Measurements from ENCODE around the gene KAT8.
"Not testable (repeated sequence)": the region's sequence is repeated elsewhere in the genome, so short reads cannot be mapped to it uniquely, and the experiment has no call there.

KAT8 gene

DNA sequence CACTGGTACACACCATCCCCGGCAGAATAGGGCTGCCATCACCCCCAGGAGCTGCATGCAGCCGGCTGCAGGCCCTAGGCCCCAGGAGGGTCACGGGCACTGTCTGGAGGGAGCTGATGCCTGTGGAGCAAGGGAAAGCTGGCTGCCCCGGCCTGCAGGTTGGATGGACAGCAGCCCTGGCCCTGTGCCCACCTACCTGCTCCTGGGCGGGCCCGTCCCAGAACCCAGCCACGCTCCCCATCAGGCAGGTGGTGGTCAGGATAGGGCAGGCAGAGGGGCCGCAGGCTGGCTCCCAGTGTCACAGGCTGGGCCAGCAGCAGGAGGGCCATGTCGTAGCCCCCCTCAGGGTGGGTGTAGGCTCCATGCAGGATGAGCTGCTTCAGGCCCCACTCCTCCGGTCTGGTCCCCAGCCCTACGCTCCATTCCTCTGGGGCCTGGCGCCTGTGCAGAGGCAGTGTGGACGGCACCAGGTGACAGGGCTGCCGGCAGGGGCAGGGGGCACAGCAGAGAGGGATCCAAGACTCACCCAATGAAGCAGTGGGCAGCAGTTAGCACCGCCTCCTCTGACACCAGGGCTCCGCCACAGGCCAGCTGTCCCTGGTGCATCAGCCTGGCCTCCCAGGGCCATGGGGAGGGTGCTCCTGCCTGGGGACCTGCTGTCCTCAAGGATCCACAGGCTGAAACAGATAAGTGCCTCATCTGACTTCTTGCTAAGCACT lies 32.7 kb upstream of the KAT8 start:
- no peak for DNase-seq

DNA sequence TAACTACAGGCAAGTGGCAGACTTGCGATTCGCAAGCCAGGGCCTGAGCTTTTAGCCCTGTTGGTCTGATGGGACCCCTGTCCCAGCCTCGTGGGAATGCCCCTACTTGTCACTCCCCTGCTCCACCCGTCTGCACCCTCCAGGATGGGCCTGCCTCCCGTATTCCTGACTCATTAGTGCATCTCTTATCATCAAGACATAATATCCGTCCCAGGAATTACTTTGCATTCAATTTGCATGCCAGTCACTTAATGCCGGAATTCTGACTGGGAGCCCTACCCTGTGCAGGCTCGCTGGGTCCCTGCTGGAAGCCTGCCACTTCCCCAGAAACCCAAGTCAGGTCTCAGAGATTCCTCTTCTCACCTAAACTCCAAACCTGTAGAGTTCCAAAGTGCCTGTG lies 32.1 kb upstream of the KAT8 start:
- DNase-seq, result no peak

DNA sequence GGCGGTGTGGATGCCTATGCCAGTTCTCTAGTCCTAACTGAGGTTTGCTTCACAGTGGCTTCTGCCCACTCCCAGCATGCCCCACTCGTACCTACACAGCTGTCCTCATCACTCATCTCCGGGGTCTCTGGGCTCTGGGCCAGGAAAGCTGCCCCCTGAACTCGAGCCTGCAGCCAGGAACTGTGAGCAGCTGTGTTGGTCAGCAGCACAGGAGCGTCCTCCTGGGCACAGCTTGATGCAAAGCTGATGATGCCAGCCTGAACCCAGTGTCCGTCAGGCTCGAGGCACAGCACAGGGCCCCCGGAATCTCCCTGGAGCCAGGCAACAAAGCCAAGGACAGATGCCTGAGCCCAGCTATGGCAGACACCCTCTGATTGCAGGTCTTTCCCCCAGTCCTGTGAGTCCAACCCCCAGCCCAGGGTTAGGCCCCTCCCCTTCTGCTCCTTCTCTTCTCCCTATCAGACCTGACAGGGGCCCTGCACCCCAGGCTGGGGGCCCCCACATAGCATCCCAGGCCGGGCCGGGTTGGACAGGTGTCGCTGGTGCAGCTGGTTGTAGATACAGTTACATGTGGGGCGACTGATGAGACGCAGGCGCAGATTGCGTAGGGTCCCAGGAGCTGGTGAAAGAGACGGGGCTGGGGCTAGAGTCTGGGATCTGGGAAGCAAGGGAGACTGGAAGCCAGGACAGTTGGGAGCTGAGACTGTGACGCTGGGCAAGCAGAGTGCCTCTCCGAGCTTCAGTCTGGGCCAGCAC lies 31.4 kb upstream of the KAT8 start:
- no peak for DNase-seq

DNA sequence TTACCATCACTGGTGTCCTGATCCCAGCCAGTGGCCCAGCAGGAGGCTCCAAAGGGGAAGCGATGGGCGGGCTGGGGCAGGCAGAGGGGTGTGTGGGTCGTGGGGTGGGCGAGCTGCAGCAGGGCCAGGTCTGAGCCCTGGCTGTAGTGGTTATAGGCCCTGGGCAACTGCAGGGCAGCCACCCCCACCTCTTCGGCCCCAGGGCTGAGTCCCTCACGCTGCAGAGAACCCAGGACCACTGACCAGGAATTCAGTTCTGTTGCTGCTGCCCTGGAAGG lies 30.9 kb upstream of the KAT8 start:
- no peak for DNase-seq

DNA sequence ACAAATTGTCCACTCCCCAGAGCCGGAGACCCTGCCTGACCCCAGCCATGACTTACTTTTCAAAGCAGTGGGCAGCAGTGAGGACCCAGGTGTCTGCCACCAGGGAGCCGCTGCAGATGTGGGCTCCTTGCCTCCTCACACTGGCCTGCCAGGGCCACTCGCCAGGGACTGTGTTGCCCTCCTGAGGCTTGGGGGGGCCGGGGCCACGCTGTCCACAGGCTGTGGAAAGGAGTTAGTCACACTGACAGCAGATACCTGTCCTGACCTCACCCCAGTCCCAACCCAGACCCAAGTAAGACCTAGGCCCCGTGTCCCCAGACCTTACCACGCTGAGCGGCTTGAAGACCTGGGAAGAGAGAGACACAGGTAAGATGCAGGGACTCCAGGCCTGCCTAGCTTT lies 30.0 kb upstream of the KAT8 start:
- no peak for DNase-seq

DNA sequence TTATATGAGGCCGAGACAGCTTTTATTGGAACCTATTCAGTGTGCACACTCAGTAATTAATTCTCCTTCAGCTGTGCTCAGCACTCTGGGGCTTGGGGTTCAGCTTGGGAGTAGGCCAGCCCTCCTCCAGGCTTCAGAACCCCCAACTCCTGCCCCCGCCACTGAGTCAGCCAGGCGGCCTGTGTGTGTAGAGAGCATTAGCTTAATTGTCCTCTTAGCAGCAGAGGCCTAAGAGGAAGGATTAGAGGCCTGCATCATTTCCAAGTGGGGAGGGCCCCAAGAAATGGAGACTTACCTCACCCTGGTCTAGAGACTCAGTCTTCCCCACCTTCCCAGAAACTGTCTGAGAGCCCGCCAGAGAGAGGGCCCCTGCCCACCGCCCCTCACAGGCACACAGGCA lies 29.5 kb upstream of the KAT8 start:
- no peak for DNase-seq

DNA sequence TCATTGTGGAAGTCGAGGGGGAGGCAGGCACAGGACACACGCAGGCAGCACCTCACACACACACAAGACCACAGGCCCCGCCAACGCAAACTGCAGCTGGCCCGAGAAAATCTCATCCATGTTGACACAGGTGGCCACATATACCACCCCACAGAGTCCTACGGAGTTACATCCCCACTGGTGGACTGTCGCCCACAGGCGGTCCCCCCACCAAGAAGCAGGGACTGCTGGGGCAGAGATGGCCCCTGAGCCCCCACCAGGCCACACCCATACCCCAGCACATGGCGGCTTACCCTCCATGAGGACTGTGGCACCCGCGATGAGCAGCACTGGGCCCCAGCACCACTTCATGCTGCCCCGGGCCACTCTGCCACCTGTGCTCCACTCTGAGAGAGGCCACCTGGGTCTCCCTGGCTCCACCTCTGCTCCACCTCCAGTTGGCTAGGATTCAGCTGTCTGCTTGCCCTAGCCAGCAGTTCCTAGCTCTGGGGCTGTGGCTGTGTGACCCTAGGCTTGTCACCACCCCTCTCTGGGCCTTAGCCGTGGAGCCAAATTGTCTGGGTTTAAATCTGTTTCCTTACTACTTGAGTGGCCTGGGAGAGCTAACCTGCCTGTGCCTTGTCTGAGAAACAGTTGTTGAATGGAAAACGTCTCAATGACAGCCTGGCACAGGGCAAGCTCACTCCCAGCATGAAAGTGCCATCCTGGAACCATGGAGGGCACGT lies 28.8 kb upstream of the KAT8 start, which contains the start of gene PRSS53:
PRSS53 (minus strand) TSS at position 485 of the 725 bp plus-strand sequence; CDS start at position 351, 134 bp downstream.
- DNase-seq, result no peak

DNA sequence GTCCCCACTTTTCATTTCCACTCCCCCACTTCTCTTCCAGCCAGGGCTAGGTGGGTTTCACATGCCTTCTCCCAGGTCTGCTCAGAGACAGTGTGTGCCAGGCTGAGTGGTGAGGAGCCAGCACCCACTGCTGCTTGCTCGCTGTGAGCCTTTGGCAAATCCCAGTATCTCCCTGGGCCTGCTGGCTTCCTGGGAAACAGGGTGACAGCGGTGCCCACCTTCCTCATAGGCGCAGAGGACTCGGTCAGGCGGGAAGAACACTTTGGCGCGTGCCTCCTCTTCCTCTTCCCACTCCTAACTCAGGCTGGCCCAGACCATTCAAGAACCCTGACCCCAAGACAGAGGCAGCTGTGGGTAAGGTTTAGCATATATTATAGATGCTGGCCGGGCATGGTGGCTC lies 28.3 kb upstream of the KAT8 start:
- DNase-seq, result no peak

DNA sequence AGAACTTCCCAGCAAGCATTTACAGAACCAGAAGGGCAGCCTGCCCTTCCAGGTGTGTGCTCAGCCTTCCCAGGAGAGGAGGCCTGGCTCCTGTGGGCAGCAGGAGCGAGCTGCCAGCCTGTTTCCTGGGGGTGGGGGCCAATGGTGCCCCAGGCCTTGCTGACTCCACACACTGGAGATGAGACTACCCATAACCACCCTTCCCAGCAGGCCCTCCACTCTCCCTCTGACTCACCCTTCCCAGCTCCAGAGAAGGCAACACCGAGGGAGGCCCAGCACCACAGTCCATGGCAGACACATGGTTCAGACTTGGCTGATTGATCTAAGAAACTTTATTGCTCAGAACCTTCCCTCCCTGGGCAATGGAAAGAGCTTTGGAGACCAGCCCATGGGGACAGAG lies 26.9 kb upstream of the KAT8 start:
- no peak for DNase-seq

DNA sequence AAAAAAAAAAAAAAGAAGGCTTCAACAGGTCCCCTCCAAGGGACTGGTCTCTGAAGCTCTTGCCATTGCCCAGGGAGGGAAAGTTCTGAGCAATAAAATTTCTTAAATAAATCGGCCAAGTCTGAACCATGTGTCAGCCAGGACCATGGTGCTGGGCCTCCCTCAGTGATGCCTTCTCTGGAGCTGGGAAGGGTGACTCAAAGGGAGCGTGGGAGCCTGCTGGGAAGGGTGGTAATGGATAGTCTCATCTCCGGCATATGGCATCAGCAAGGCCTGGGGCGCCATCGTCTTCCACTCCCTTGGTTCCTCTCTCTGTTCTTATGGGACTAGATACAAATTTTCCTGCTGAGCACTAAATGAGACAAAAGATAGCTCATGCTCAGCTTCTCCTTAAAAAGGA lies 25.1 kb upstream of the KAT8 start:
- no peak for DNase-seq

DNA sequence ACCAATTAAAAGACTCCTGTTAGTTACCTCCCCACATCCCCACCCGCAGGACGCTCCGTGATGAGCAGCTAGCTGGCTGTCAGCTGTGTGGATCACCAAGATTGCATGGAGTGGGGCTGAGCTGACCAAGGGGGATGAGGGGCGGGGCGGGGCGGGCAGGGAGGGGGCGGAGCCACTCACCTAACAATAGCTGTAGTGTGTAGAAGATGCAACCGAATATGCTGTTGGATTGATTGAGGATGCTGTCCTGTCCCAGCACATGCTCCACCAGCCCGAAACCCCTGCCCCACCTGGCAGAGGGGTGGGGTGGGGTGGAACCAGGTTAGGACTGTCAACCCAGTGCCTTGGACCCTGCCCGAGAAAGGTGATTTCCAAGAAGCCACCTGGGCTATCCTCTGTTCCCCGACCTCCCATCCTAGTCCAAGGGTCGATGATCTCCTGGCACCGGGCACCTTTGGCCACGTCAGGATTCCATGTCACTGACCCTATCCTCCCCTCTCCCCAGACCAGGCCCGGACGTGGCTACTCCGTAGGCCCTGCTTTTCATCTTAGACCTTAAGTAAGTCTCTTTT lies 24.2 kb upstream of the KAT8 start:
- DNase-seq, result no peak

DNA sequence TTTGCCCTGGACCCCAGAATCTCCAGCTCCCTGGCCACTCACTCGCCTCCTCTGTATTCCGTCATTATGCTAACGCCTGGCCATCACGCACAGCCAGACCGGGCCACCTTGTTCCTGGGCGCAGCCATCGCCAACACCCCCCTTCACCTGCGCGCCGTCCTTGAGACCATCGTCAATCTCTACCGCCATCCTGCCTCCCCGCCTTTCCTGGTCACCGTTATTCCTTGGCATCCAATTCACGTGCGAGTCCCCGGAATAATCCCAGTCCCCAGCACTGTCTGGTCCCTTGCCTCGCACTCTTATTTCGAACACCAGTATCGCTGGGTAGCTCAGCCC lies 23.4 kb upstream of the KAT8 start:
- DNase-seq, result no peak

DNA sequence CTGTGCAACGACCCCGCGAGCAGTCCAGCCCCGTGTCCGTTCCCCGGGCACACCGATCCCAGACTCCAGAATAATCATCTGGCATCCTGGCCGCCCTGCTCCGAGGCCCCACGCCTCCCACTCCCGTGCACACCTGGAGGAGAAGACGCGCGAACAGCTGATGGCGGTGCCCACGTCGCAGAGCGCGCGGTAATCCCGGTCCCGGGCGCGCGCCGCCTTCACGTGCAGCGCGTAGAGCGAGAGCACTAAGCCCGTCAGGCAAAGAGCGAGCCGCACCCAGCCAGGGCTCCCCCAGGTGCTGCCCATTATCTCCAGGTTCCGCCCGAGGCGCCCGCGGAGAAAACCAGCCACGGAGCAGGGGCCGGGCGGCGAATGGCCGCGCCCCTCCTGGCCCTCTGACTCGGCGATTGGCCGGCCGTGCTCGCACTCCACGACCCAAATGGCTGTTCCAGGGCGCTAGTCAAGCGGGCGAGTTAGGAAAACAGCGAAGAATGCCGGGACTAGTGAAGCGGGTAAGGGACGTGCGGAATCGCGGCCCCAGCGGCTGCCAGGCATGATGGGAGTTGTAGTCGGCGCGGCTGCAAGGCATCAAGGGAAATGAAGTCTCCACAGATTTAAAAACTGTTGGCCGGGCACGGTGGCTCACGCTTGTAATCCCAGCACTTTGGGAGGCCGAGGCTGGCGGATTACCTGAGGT lies 22.9 kb upstream of the KAT8 start, which contains the start of gene VKORC1:
VKORC1 (minus strand) TSS at position 374 of the 697 bp plus-strand sequence; CDS start at position 306, 68 bp downstream.
- peak; percentile 94 for DNase-seq

DNA sequence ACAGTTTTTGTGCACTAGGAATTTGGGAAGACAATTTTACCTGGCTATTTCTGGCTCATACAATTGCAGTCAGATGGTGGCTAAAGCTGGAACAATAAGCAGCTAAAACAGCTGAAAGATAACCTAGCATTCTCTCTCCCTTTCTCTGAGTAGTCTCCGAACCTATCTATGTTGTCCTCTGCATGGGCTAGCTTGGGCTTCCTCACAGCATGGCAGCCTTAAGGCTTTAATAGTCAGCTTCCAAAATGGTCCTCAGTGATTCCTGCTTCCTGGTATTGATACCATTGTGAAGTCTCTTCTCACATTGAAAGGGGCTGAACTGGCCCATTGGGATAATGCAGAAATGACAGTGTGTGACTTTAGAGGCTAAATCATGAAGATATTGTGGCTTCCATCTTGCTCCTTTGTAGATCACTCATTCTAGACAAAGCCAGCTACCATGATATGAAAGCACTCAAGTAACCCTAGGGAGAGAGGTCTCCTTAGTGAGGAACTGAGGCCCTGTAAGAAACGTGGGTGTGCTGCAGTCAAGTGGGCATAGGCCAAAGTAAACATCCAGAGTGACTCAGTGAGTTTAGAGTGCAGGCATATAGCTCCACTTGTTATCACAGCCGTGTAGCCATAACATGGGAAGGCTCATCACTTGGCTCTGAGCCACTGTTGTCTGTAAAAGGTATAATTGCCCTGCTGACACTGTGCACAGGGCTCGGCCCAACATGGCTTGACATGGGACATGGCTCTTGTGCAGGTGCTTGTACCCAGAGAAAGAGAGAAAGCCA lies 17.4 kb upstream of the KAT8 start:
- DNase-seq, result no peak

DNA sequence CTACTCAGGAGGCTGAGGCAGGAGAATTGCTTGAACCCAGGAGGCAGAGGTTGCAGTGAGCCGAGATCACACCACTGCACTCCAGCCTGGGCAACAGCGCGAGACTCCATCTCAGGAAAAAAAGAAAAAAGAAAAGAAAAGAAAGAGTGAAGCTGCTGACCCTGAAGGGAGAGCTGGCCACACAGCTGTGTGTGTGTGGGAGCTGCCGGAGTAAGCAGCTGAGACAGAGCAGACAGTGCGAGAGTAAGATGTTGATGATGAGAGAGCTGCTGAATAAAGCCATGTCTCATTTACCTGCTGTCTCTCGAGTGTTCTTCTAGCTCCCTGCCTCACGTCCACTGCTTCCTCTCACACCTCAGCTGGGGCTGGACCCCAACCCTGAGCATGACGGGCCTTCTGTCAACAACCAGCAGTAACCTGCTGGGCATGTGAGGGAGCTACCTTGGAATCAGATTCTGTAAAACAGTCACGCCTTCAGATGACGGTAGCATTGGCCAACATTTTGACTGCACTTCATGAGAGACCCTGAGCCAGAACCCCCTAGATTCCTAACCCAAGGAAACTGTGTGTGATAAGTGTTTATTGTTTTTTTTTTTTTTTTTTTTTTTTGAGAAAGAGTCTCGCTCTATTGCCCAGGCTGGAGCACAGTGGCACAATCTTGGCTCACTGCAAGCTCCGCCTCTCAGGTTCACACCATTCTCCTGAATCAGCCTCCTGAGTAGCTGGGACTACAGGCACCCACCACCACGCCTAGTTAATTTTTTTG lies 16.4 kb upstream of the KAT8 start:
- DNase-seq, result not testable (repeated sequence)

DNA sequence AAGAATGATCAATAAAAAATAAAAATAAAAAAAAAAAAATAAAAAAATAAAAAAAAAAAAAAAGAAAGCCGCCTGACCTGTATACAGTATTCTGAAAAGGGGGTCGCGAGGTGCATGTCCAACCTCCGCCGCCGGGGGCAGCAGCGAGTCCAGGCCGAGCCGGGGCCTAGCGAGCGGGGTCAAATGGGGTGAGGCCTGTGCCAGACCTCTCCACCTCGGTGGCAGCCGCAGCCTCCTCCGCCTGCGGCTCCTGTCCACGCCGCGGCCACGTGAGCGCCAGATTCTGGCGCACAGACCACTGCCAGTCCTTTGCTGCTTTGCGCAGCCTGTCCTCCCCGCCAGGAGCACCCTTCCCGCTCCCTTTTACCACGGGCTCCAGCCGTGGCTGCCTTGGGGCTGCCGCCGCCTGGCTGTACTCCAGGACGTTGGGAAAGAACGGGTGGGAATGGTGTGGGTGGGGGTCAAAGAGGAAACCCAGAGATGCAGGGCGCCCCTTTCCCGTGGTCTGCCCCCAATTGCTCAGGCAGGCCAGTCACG lies 11.7 kb upstream of the KAT8 start:
- DNase-seq, result peak; percentile 82

DNA sequence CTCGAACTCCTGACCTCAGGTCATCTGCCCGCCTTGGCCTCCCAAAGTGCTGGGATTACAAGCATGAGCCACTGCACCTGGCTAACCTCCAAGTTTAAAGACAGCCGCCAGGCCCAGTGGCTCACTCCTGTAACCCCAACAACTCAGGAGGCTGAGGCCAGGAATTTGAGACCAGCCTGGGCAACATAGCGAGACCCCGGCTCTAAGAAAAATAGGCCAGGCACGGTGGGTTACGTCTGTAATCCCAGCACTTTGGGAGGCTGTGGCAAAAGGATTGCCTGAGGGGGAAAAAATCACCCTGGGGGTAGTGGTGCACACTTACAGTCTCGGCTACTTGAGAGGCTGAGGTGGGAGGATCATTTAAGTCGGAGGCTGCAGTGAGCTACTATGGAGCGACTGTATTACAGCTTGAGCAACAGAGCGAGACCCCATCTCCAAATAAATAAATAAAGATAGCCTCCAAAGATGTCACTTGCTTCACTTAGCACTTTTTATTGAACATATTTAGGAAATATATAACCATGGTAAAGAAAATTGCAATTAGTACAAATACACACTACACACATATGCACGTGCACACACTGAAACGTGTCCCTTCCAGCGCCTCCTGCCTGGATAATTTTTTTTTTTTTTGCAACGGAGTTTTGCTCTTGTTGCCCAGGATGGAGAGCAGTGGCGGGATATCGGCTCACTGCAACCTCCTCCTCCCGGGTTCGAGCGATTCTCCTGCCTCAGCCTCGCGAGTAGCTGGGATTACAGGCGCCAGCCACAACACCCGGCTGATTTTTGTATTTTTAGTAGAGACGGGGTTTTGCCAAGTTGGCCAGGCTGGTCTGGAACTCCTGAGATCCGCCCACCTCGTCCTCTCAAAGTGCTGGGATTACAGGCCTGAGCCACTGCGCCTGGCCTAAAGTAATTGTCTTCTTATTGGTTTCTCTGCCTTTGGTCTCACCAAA lies 10.7 kb upstream of the KAT8 start:
- no peak for DNase-seq

DNA sequence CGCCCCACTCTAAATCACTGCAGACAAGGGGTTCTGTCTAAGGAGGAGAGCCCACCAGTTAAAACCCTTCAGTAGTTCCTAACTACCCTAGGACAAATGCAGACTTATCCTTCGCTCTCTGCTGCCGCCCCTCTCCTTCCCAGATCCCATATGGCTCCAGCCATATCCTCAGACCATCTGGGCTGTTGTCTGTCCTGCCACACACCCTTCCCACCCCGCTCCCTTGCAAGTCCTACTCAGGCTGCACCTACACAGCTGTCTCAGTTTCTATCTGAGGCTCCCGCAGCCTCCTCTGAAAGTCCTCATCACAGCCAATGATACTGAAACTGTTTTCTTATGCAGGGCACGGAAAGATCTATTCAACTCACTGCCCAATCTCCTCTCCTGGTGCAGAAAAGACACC lies 10.0 kb upstream of the KAT8 start:
- peak; percentile 65 for DNase-seq

DNA sequence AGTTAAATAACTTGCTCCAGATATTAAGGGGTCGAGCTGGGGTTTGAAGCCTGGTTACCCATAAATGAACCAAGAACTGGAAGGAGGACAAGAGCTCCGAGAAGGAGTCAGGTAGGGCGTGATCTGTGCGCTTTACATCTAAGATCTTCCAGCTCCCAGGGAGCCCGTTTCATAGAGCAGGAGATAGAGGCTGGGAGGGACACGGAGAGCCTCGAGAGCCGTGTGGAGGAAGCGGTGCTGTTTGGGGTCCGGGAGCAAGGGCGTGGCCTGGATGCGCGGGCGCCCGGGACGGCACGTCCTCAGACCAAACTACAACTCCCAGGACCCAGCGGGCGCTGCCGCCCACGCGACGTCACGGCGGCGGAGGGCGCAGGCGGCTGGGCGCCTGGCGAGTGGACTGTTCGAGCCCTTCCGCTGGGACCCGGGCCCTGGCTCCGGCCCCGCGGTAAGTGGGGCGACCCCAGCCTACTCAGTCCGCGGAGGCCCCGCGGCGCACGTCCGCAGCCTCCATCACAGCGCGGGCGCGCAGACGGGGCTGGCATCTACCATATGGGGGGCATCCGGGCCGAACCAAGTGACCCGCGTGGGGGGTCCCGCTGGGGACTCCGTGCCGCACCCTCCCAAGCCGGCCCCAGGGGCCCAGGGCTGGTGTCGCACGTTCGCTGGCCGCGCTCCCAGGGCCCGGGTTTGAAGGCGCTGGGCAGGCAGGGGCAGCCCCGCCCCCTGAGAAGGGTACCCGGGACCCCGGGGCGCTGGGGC lies 9.2 kb upstream of the KAT8 start, which contains the start of gene BCKDK:
BCKDK (plus strand) TSS at position 352 of the 759 bp plus-strand sequence. CDS start 838 bp downstream, outside the sequence.
- peak; percentile 80 for DNase-seq
